Central memory CD4-positive, alpha-beta T cell (primary cell): Measurements from ENCODE around the gene CIAO2B.
"Not testable (repeated sequence)": the region's sequence is repeated elsewhere in the genome, so short reads cannot be mapped to it uniquely, and the experiment has no call there.

Source experiments
- DNase-seq: peaks from one replicate; pipeline ENCODE4 v3.0.0; 2022

The CIAO2B gene

DNA sequence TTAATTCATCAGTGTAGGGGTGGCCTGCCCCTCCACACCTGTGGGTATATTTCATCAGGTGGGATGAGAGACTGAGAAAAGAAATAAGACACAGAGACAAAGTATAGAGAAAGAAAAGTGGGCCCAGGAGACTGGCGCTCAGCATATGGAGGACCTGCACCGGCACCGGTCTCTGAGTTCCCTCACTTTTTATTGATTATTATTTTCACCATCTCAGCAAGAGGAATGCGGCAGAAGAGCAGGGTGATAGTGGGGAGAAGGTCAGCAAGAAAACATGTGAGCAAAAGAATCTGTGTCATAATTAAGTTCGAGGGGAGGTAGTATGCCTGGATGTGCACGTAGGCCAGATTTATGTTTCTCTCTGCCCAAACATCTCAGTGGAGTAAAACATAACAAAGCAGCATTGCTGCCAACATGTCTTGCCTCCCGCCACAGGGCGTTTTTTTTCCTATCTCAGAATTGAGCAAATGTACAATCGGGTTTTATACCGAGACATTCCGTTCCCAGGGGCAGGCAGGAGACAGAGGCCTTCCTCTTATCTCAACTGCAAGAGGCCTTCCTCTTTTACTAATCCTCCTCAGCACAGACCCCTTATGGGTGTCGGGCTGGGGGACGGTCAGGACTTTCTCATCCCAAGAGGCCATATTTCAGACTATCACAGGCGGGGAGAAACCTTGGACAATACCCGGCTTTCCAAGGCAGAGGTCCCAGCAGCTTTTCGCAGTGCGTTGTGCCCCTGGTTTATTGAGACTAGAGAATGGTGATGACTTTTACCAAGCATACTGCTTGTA lies 21.4 kb upstream of the CIAO2B start:
- not testable (repeated sequence) for DNase-seq

DNA sequence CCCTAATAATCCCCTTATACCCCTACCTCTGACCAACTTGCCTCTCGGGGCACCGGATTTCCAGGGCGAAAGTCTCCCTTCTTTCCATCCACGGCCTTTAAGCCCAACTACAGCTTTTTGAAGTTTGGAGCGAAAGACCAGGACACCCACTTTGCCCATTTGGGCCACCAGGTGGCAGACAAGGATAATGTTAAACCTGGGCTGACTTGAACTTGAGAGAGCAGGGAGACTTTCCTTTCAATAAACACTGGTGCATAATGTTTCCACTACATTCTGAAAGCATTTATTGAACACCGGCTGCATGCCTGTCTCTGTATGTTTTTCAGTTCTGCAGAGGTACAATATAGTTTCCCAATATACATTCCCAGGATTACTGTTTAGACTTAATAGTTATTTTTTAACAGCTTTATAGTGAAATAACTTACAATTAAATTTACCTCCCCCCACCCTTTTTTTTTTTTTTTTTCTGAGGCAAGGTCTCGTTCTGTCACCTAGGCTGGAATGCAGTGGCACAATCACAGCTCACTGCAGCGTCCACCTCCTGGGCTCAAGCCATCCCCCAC lies 20.0 kb upstream of the CIAO2B start:
- peak; percentile 67 for DNase-seq

- no peak for DNase-seq
Measured at GRCh38 chr16:66953462-66954096, 19.4 kb upstream of the CIAO2B start.

DNA sequence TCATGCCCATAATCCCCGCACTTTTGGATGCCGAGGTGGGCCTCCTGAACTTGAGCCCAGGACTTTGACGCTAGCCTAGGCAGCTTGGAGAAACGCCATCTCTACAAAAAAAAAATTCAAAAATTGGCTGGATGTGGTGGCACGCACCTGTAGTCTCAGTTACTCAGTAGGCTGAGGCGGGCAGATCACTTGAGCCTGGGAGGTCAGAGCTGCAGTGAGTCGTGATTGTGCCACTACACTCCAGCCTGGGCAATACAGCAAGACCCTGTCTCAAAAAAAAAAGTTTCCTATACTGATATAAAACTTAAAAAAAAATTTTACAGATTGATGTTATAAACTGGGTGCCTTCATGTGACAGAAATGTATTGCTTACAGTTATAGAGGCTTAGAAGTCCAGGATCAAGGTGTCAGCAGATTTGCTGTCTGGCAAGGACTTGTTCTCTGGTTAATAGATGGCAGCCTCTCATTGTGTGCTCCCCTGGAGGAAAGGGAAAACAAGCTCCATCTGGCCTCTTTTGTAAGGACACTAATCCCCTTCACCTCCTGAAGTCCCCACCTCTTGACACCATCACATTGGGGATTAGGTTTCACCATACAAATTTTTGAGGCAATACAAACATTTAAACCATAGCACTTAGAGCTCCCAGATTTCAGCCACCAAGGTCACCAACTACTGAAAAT lies 18.4 kb upstream of the CIAO2B start:
- DNase-seq: no peak

GRCh38 chr16:66950971-66951790 lies 17.0 kb upstream of the CIAO2B start:
- DNase-seq: no peak

GRCh38 chr16:66950437-66950836 lies 16.2 kb upstream of the CIAO2B start:
- no peak for DNase-seq

- no peak for DNase-seq
Measured at GRCh38 chr16:66949472-66949871, 15.3 kb upstream of the CIAO2B start.

DNA sequence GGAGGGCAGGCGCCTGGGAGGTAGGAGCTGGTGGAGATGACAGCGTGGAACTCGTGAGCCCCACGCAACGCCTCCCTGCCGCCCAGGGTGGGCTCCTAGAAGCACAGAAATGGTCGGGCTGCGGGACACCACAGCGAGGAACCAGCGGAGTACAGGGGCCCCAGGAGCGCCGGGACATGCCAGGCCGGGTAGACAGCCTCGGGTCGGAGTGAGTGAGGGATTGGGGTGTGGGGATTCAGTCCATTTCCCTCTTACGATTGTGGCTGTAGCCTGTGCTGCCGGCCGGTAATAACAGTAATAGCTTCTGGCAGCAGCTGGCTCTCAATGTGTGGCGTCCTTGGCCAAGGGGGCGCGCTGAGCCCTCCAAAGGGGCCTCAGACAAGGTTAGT lies 14.6 kb upstream of the CIAO2B start:
- no peak for DNase-seq

GRCh38 chr16:66948134-66948836 lies 14.1 kb upstream of the CIAO2B start:
- DNase-seq: no peak

GRCh38 chr16:66947302-66948065 lies 13.3 kb upstream of the CIAO2B start:
- peak; percentile 77 for DNase-seq

DNA sequence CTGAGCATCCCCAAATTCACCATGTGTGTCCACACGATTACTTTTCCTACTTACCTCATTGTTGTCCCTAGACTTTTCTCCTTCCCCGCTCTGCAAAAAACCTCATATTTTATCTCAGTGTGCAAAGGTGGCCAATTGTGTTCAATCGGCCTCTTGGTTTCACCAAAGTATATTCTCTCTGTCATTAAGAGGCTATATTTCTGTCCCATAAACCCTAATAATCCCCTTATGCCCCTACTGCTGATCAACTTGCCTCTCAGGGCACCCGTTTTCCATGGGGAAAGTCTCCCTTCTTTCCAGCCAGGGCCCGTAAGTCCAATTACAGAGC lies 12.7 kb upstream of the CIAO2B start:
- DNase-seq: no peak

DNA sequence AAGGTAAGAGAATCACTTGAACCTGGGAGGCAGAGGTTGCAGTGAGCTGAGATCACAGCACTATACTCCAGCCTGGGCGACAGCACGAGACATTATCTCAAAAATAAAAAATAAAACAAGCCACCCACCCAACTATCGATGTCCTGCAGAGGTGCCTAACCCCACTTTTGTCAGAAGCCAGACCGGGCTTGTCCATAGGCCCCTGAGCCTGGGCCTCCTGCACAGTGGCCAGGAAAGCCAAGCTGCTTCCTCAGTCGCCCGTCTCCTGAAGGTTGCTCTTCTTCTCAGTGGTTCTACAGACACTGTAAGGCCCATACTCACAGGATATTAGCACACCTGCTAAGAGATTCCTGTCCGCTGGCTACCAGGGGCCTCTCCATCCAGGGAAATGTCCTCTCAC lies 12.3 kb upstream of the CIAO2B start:
- DNase-seq: no peak

GRCh38 chr16:66945939-66946338 lies 11.7 kb upstream of the CIAO2B start:
- no peak for DNase-seq

- not testable (repeated sequence) for DNase-seq
Measured at GRCh38 chr16:66944971-66945370, 10.8 kb upstream of the CIAO2B start.

DNA sequence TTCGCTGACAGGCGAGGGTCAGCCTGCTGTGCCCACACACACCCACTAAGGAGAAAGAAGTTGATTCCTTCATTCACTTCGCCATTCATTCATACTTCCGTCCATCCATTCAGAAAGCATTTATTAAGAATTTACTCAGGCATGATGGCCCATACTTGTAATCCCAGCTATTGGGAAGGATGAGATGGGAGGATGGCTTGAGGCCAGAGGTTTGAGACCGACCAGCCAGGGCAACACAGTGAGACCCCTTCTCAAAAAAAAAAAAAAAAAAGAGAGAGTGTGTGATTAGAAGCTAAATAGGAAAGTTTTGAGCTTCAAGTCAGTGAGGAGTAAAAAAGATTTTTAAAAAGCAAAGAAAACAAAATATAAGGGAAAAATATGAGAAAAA lies 9.8 kb upstream of the CIAO2B start:
- DNase-seq: no peak

DNA sequence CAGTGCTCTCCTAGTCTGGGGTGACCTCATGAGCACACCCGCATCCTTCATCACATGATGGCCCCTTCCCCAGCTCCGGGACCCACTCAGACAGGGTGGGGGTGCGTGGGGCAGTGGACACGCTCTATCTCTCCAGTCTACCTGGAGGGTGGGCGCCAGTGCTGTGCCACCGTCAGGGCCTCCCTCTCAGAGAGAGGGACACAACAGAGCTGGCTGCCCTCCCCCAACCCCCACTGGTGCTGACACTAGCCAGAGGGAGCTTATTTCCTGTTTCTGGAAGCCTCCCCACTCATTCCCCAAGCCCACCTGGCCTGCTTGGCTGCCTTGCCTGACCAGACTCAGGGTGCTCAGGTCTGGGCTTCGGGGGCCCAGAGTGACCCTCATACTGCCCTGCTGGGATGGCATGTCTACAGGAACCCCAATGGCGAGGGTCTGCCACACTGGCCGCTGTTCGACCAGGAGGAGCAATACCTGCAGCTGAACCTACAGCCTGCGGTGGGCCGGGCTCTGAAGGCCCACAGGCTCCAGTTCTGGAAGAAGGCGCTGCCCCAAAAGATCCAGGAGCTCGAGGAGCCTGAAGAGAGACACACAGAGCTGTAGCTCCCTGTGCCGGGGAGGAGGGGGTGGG lies 9.3 kb upstream of the CIAO2B start:
- DNase-seq: no peak

- DNase-seq: no peak
Measured at GRCh38 chr16:66942981-66943380, 8.8 kb upstream of the CIAO2B start.

DNA sequence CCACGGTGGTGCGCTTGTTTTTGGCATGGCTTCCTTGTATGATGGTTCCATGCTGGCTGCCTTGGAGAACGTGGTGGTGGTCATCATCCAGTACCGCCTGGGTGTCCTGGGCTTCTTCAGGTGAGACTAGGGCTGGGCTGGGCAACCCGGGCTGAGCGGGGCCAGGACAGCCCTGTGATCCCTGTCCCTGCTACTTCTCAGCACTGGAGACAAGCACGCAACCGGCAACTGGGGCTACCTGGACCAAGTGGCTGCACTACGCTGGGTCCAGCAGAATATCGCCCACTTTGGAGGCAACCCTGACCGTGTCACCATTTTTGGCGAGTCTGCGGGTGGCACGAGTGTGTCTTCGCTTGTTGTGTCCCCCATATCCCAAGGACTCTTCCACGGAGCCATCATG lies 6.0 kb upstream of the CIAO2B start:
- no peak for DNase-seq

- DNase-seq: no peak
Measured at GRCh38 chr16:66939366-66939765, 5.2 kb upstream of the CIAO2B start.

GRCh38 chr16:66937725-66938337 lies 3.6 kb upstream of the CIAO2B start:
- no peak for DNase-seq
